Uterus (tissue), 4 donors: ENCODE measurements around the gene RALB. TPM values are rescaled to one million over a fixed set of nuclear protein-coding genes. Genes with fewer than 3 reads are reported as not detected.

Experiments used
- DNase-seq, 2 donors: peaks; one replicate each; pipeline ENCODE4 v3.0.0-alpha.2; 2019 to 2020
- H3K27ac ChIP-seq, 2 donors: fragments of 200-600 bp; sonication (generic); 1 replicate in 1 of 2; 2 replicates in 1 of 2; pipeline ENCODE4 v1.5.1; 2016 to 2018
- H3K27me3 ChIP-seq, 2 donors: fragments of 200-600 bp; sonication (generic); one replicate each; pipeline ENCODE4 v1.5.1; 2018 to 2019; ENCODE audit warnings: control low read depth in 1 of 2
- H3K36me3 ChIP-seq, 2 donors: fragments of 200-600 bp; sonication (generic); one replicate each; pipeline ENCODE4 v1.5.1; 2019; ENCODE audit warnings: control low read depth in 1 of 2
- H3K4me1 ChIP-seq, 2 donors: fragments of 200-600 bp; sonication (generic); one replicate each; pipeline ENCODE4 v1.5.1; 2018 to 2019; ENCODE audit warnings: control low read depth in 1 of 2
- H3K4me3 ChIP-seq, 2 donors: fragments of 200-600 bp; sonication (generic); 1 replicate in 1 of 2; 2 replicates in 1 of 2; pipeline ENCODE4 v1.5.1; 2018 to 2019; ENCODE audit warnings: mild to moderate bottlenecking in 1 of 2
- H3K9me3 ChIP-seq, 2 donors: fragments of 200-600 bp; sonication (generic); one replicate each; pipeline ENCODE4 v1.5.1; 2019; ENCODE audit warnings: control low read depth in 1 of 2
- POLR2A ChIP-seq, 2 donors: fragments of 450-650 bp; IDR thresholded peaks; one replicate each; pipeline ENCODE4 v1.6.1; 2016; ENCODE audit warnings: antibody characterized with exemption in 2 of 2, mild to moderate bottlenecking in 1 of 2, moderate library complexity in 1 of 2
- intact Hi-C: fragments of 100-400 bp; cut with DNase I; formaldehyde crosslinking; loops from one replicate; pipeline ENCODE4 v1.15.1; 2023; ENCODE audit warnings: low total_unique reads
- total RNA-seq, 4 donors: library from RNA; depleted of rRNA in 3 of 4; stranded (reverse); fragments of >200 nt in 3 of 4; gene quantifications; one replicate each; pipeline versions ENCODE4 v1.1.0 to v1.2.4, GENCODE V29; 2014 to 2023
- TF ChIP-seq, protein P1 (sequence below), 4 experiments: fragments of 200-600 bp in 2 of 4; fragments of 450-650 bp in 2 of 4; sonication (generic) in 2 of 4; IDR thresholded peaks; one replicate each; pipeline ENCODE4 v1.5.1; 2016 to 2019; ENCODE audit warnings: antibody characterized with exemption in 4 of 4, mild to moderate bottlenecking in 2 of 4, moderate library complexity in 1 of 4
- donor health status: DM: yes; HTN: yes; CAD: no.

RALB gene
- total RNA-seq, 4 donors from 2014 or later = 54.1 to 96.7 (median 78.2) TPM

DNA sequence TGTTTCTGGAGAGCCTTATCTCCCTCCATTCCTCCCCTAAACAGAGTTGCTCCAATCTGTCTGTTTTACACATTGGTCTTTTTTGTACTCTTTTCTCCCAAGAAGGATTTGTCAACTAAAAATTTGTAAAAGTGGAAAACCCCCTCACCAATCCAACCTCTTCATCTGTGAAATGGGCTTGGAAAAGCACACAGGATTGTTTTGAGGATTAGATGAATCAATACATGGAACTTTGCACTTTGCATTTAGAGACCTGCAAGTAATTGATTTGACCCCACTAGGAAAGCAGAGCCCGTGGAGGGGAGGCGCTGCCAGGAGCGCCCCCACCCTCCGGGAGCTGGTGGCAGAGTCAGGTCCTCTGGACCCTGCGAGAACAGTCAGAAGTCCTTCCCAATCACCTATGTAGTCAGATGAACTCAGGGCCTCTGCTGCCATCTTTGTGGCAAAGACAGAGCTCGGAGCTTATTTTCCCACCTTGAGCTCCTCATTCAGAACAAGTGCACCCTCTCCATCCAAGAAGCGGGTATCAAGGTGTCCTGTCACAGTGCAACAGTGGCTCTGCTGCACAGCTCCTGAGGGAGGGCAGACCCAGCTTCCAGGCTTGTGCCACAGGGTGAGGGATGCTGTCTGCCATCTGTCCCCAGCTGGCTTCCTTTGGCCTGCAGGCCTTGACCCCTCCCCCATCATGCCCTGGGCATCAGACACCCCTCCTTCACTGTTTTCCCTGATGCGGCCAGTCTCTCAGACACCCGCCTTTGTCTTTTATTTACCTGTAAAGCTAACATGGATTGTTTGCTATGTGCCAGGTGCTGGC is 27.7 kb upstream of the RALB start:
- intact Hi-C loops = loop anchor here (10.0 kb wide), 1 partner anchor 90 kb away; no protein-coding TSS in a partner anchor
- TF ChIP-seq, protein P1, sequence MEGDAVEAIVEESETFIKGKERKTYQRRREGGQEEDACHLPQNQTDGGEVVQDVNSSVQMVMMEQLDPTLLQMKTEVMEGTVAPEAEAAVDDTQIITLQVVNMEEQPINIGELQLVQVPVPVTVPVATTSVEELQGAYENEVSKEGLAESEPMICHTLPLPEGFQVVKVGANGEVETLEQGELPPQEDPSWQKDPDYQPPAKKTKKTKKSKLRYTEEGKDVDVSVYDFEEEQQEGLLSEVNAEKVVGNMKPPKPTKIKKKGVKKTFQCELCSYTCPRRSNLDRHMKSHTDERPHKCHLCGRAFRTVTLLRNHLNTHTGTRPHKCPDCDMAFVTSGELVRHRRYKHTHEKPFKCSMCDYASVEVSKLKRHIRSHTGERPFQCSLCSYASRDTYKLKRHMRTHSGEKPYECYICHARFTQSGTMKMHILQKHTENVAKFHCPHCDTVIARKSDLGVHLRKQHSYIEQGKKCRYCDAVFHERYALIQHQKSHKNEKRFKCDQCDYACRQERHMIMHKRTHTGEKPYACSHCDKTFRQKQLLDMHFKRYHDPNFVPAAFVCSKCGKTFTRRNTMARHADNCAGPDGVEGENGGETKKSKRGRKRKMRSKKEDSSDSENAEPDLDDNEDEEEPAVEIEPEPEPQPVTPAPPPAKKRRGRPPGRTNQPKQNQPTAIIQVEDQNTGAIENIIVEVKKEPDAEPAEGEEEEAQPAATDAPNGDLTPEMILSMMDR (IDR thresholded peaks at IDR 0.05) = no peak
- no peak for TF ChIP-seq POLR2A (IDR thresholded peaks at IDR 0.05)
- Histone ChIP-seq H3K27ac (no peak overlapping the region), H3K36me3 (no peaks in the 10 kb centered on the region), H3K4me3 (no peak overlapping the region), H3K27me3 (no peaks in the 10 kb centered on the region), H3K4me1 (no peaks in the 10 kb centered on the region), H3K9me3 (no peaks in the 10 kb centered on the region)
- no peak for DNase-seq

DNA sequence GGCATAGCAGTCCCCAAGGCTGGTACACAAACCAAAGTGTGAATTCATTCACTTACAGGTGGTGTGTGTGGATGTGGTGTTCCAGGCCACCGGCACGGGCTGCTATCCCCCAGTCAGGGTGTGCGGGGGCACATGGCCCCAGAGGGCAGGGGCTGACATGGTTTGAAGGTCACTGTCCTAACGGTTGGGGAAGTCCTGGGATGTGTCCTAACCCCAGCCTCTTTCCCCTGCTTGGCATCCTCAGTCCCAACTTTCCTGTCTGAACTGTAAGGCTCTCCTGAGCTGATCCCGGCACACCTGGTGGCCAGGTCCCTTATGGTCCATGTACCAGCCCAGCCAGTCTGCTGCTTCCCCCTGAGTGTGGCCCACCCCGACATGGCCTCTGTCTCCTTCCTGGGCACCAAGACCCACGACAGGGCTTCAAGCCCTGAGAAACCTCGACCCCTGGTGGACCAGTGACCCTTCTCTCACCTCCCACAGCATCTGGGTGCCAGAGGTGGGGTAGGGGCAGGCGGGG is 27.0 kb upstream of the RALB start:
- TF ChIP-seq, protein P1 (IDR thresholded peaks at IDR 0.05) = no peak
- no peak for TF ChIP-seq POLR2A (IDR thresholded peaks at IDR 0.05)
- H3K36me3 ChIP-seq = no peaks in the 10 kb centered on the region
- H3K9me3 ChIP-seq = no peaks in the 10 kb centered on the region
- no peaks in the 10 kb centered on the region for H3K4me1 ChIP-seq
- no peak overlapping the region for H3K27ac ChIP-seq
- no peak for DNase-seq
- H3K27me3 ChIP-seq = no peaks in the 10 kb centered on the region
- no peak overlapping the region for H3K4me3 ChIP-seq
- intact Hi-C loops = loop anchor here (10.0 kb wide), 1 partner anchor 89 kb away; no protein-coding TSS in a partner anchor

DNA sequence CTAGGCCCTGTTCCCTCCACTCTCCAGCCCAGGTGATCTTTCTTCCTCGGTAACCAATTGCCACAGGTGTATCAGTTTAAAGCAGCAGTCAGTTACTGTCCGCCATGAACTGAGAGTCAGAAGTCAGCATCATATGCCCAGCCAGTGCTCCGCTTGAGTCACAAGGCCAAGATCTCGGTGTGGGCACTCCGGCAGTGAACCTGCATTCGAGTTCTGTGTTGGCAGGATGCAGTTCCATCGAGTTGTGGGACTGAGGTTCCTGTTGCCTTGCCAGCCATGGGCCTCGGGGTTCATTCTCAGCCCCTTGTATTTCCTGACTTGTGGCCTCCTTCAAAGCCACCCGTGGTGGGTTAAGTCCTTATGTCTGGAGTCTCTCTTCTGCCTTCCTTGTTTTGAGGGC is 26.3 kb upstream of the RALB start:
- TF ChIP-seq, protein P1 (IDR thresholded peaks at IDR 0.05) = no peak
- no peak for TF ChIP-seq POLR2A (IDR thresholded peaks at IDR 0.05)
- Histone ChIP-seq H3K4me3 (no peak overlapping the region), H3K36me3 (no peaks in the 10 kb centered on the region), H3K9me3 (no peaks in the 10 kb centered on the region), H3K4me1 (no peaks in the 10 kb centered on the region), H3K27me3 (no peaks in the 10 kb centered on the region), H3K27ac (no peak overlapping the region)
- DNase-seq = no peak
- intact Hi-C loops = loop anchor here (10.0 kb wide), 1 partner anchor 88 kb away; no protein-coding TSS in a partner anchor

DNA sequence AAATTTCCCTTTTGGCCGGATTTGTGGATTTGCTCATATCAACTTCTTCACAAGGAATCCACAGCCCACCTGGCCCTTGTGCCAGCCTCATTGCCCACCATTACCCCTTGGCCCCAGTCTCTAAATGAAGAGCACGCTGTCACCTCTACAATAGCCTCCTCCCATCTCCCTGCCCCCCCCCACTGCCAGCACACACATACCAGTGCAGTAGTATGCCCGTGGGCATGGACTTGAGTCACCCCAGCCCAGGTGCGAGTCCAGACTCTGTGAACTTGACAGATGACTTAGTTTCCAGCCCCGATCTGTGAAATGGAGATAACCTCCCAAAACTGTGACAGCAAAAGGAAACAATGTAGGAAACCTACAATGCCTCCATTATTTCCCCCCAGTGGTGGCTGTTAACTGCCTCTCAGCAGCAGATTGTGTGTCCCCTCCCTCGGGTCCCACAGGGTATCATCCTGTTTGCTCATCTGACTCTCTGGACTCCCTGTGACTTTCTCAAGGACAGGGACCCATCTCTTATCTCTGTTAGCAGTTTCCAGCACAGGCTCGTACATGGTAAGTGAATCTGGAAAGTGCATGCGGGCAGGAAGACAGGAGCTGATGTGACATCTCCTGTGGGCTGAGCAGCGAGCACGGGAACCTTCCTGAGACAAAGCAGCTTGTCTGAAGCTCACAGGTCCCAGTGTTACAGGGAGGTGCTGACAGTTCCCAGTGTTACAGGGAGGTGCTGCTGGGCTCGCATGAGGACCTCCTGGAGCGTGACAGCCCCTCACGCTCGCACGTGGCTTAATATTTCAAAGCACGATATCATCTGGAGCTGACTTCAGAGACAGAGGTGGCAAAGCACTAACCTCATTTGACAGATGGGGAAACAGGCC is 25.3 kb upstream of the RALB start:
- no peaks in the 10 kb centered on the region for H3K27me3 ChIP-seq
- DNase-seq = no peak
- no peak overlapping the region for H3K4me3 ChIP-seq
- no peaks in the 10 kb centered on the region for H3K4me1 ChIP-seq
- H3K27ac ChIP-seq = no peak overlapping the region
- no peaks in the 10 kb centered on the region for H3K9me3 ChIP-seq
- no peaks in the 10 kb centered on the region for H3K36me3 ChIP-seq
- TF ChIP-seq, protein P1 (IDR thresholded peaks at IDR 0.05) = no peak
- TF ChIP-seq POLR2A (IDR thresholded peaks at IDR 0.05) = no peak
- intact Hi-C loops = loop anchor here (10.0 kb wide), 1 partner anchor 87 kb away; no protein-coding TSS in a partner anchor
